Naive thymus-derived CD8-positive, alpha-beta T cell (primary cell): ENCODE data around the gene INPP5A. TPM values are rescaled to one million over a fixed set of nuclear protein-coding genes. Genes with fewer than 3 reads are reported as not detected.

ENCODE experiments used
- ATAC-seq, 2 donors: fragments of 150-1000 bp; cut with Tn5 transposase in 1 of 2; sonication (Bioruptor Pico), chemical (Tn5 transposase) in 1 of 2; 1 replicate in 1 of 2; 2 replicates in 1 of 2; pipeline ENCODE4 v1.10.0; 2021; ENCODE audit warnings: mild to moderate bottlenecking in 2 of 2, moderate library complexity in 2 of 2
- POLR2A ChIA-PET: fragments of 350-600 bp; sonication (Branson Sonifier 250); formaldehyde crosslinking; loops from one replicate; lab custom pipeline; 2021; ENCODE audit warnings: antibody characterized with exemption; lab: Charles Lee
- DNase-seq, 10 donors: peaks; one replicate each; pipeline versions ENCODE4 v3.0.0 to v3.0.0-alpha.2; 2020 to 2022
- H3K27ac Mint-ChIP-seq, 10 donors: one replicate each; pipeline ENCODE4 v1.8.0; 2020 to 2022; ENCODE audit warnings: mild to moderate bottlenecking in 10 of 10, mixed read lengths in 10 of 10, moderate library complexity in 4 of 10, inconsistent platforms in 1 of 10
- H3K27me3 Mint-ChIP-seq, 5 donors: one replicate each; pipeline ENCODE4 v1.8.0; 2021 to 2022; ENCODE audit warnings: mixed read lengths in 5 of 5
- H3K36me3 Mint-ChIP-seq, 3 donors: one replicate each; pipeline ENCODE4 v1.8.0; 2020 to 2022; ENCODE audit warnings: mixed read lengths in 3 of 3, mild to moderate bottlenecking in 2 of 3, inconsistent platforms in 1 of 3
- H3K4me1 Mint-ChIP-seq, 4 donors: one replicate each; pipeline ENCODE4 v1.8.0; 2021 to 2022; ENCODE audit warnings: mixed read lengths in 4 of 4
- H3K4me3 Mint-ChIP-seq, 10 donors: one replicate each; pipeline ENCODE4 v1.8.0; 2020 to 2022; ENCODE audit warnings: mild to moderate bottlenecking in 10 of 10, mixed read lengths in 10 of 10, moderate library complexity in 6 of 10, inconsistent platforms in 1 of 10
- H3K9me3 Mint-ChIP-seq, 9 donors: one replicate each; pipeline ENCODE4 v1.8.0; 2020 to 2022; ENCODE audit warnings: mixed read lengths in 9 of 9, mild to moderate bottlenecking in 3 of 9, inconsistent platforms in 1 of 9, moderate library complexity in 1 of 9
- polyA plus RNA-seq, 3 donors: library from polyadenylated mRNA; unstranded; fragments of 300-500 nt; fragmentation: Illumina TruSeq; gene quantifications; one replicate each; pipeline ENCODE4 v1.2.3, GENCODE V29; 2021
- total RNA-seq, 8 experiments: library from RNA in 2 of 8; stranded (reverse) in 2 of 8; gene quantifications; one replicate each; pipeline ENCODE4 v1.2.3 and lab custom pipeline; 2021 to 2026

The INPP5A gene
- total and polyA plus RNA-seq, 5 experiments from 2014 or later, result 0.51 to 33.7 (median 3.9) TPM

DNA sequence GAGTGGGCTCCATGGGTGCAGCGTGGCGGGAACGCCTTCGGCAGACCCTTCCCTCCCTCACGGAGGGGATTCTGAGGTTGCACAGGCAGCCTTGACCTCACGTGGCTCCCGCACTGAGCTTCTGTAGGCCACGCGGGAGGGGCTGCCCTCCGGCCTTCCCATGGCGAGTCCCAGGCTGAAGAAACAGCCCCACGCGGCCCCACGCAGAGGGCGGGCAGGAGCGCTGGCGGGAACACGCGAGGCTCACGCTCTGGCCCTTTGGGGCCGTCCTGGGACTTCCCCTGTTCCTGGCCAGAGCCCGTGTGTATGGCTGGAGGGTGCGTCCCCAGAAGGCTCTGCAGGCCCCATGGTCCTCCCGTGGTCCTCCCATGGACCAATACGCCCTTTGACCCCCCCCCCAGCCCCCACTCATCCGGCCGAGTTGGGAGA is 270.0 kb downstream of the INPP5A start:
- Mint-ChIP-seq H3K27ac (no peak overlapping the region), H3K9me3 (no peaks in the 10 kb centered on the region), H3K27me3 (peaks cover 0 to 9% (median 7%) of the 10 kb centered on the region in 5 donors), H3K4me1 (peaks cover 0 to 1% (median 0%) of the 10 kb centered on the region in 4 donors), H3K36me3 (no peaks in the 10 kb centered on the region), H3K4me3 (no peak overlapping the region)
- POLR2A ChIA-PET, result no interaction called here
- peak in 2 of 10 donors; percentile 0 to 52 for DNase-seq
- ATAC-seq, result no peak

DNA sequence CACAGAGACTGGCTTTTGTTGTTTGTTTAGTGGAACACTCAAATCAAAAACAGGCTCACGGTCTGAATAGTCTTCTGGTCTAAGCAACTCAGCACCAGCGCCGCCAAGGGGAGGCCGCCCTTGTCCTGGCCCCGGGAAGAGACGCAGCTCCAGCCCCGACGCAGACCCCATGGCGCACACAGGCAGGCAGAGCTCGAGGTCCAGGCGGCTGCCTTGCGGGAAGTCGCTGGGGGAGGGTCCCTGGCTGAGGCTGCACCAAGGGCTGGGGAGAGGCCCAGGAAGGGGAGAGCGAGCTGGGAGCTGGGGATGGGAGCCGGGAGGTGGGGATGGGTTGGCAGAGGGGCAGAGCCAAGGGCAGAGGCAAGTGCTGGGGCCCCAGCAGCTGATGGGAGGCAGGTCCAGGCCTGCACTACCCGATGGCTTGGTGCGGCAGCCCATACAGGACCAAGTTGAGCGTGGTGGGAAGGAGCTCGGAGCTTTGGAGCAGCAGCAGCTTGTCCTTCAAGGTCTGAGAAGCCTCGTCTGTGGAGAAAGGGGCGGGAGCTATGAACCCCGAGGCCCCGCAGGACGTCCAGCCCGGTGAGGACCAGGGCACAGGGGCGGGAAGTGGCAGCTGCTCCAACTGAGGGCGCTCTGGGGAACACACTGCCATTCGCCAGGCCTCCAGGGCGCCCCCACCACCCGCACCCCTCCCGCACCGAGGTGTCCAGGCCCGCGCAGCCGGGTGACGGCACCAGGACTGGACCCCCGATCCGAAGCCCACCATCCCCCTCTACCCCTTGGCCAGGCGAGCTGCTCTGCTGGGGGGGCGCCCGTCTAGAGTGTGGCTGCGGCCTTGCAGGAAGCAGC is 271.0 kb downstream of the INPP5A start:
- no peaks in the 10 kb centered on the region for H3K36me3 Mint-ChIP-seq
- peaks cover 0 to 10% (median 7%) of the 10 kb centered on the region in 5 donors for H3K27me3 Mint-ChIP-seq
- H3K4me1 Mint-ChIP-seq, result no peaks in the 10 kb centered on the region
- POLR2A ChIA-PET, result no interaction called here
- no peak overlapping the region for H3K27ac Mint-ChIP-seq
- no peak overlapping the region for H3K4me3 Mint-ChIP-seq
- no peaks in the 10 kb centered on the region for H3K9me3 Mint-ChIP-seq
- DNase-seq, result peak in 2 of 10 donors; percentile 0 to 60
- no peak for ATAC-seq

DNA sequence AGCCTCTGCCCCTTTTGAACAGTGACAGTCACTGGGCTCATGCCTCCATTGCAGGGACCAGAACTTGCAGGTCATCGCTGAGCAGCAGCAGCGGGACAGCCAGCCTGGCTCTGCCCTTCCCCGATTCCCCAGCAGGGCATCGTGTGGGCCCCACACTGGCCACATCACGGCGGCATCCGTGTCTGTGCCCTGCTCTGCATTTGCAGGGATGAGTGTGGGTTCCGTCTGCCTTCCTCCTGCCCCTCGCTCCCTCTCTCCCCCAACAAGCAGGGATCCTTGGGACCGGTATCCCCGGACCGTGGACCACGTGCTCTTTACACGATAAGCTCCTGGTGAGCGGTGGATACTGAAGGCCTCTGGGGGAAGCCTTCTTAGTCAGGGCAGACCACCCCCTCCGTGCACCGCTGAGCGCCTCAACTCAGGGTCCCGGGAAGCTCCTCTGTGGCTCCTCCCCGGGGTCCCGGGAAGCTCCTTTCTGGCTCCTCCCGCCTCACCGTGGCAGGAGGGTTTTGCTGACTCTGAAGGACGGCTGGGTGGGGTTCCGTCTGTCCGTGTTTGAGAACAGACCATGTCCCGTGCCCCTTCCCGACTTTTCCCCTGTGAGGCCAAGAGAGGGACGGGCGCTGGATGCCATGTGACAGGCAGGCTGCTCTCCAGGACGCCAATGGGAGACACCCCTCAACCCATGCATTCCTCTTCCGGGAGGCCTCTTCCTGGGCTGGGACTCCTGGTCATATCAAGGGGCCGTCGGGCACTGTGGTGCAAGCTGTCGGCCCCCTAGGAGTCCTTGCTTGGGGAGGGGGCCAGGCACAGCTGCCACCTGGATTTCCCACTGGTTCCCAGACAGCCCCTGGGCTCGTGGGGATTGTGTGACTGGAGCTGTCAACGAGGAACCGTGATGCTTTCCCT is 271.9 kb downstream of the INPP5A start:
- H3K9me3 Mint-ChIP-seq, result no peaks in the 10 kb centered on the region
- ATAC-seq, result no peak
- no peak overlapping the region for H3K4me3 Mint-ChIP-seq
- H3K36me3 Mint-ChIP-seq, result no peaks in the 10 kb centered on the region
- H3K4me1 Mint-ChIP-seq, result no peaks in the 10 kb centered on the region
- DNase-seq, result peak in 2 of 10 donors; percentile 0 to 60
- POLR2A ChIA-PET, result no interaction called here
- H3K27ac Mint-ChIP-seq, result peak overlapping the region in 1 of 10 donors; percentile 29
- peaks cover 0 to 17% (median 7%) of the 10 kb centered on the region in 5 donors for H3K27me3 Mint-ChIP-seq

DNA sequence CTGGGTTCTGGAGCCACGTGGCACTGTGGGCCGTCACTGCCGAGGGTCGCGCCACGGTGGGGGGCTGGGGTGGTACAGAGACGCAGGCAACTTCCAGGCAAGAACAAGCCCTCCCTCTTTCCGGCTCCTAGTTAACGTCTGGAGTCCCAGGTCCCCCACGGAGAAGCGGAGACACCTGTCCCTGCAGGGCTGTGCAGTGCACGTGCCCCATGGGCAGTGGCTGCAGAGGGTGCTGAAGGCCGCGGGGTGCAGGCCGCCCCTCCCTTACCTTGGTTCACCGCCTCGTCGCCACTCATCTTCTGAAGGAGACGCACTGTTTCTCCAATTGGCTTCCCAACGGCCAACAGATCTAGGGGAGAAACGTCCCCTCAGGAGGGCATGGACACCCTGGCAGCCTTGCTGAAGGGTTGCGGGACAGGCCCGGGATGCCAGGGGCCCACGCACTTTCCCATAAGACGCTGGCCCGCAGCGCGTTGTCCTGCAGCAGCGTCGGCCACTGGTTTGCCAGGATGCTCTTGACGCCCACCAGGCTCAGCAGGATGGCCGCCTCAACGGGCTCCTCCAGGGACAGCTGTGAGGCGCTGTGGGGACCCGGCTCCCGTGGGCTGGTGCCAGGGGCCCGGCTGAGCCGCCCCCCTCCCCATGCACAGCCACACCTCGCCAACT is 272.7 kb downstream of the INPP5A start:
- Mint-ChIP-seq H3K27me3 (peaks cover 0 to 18% (median 8%) of the 10 kb centered on the region in 5 donors), H3K9me3 (no peaks in the 10 kb centered on the region), H3K4me1 (no peaks in the 10 kb centered on the region), H3K4me3 (no peak overlapping the region), H3K36me3 (no peaks in the 10 kb centered on the region), H3K27ac (no peak overlapping the region)
- ATAC-seq, result no peak
- peak in 2 of 10 donors; percentile 1 to 48 for DNase-seq
- POLR2A ChIA-PET, result no interaction called here

DNA sequence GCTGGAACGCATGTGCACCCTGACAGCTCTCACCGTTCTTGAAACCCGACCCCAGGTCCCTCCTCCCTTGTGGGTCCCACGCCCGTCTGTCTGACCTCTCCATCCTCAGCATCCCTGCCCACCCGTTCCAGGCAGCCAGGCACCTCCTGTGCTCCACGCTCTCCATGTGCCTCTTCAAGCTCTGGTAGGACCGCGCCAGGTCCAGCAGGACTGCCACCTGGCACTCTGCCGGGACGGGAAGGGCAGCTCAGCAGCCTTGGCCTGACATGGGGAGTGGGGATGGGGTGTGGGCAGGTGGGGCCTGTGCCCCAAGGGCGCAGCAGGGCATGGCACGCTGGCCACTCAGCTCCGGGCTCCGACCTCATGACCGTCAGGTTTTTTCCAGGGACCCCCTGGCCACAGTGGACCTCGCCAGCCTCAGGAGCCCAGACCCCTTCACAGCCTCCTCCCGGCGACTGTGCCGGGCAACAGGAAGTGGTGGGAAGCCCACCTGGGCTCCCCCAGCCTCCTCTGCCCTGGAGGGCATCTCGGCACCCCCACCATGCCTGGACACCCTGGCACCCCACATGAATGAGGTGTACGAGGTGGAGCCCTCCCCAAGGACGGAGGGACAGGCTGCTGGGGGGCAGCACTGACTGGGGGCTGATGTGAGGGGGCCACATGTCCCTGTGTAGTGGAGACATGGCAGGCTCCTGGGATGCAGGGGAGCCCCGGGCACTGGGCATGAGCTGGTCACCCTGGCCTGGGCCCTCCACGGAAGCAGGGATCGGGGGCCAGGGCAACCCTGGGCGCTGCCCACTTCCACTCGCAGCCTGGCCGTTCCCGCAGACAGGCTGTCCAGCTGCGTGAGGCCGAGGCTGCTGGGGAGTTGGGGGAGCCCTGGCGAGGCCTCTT is 273.5 kb downstream of the INPP5A start:
- DNase-seq, result peak in 2 of 10 donors; percentile 0 to 43

DNA sequence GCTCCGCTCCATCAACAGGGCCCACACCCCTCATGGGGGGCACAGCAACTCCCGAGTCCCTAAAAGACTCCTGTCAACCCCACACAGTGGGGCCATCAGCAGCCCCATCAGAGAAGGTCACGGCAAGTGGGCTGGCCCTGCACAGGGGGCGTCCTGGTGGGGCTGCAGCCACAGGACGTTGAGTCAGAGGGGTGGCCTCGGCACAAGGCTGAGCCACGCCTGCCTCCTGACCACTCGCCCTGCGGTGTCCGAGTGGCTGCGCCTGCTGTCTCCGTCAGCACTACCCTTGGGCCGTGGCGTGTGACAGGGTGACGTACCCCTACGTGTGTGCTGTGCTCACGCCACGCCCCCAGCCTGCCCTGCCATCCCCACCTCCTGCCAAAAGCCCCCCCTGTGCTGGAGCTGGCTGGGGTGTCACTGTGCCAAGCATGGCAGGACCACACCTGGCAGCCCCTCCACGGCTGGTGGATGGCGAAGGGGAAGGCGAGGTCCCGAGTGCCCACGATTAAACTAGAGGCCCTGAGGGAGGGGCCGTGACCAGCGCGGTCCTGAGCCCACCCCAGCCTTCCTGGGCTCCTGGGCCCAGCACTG is 274.4 kb downstream of the INPP5A start:
- POLR2A ChIA-PET, result no interaction called here
- DNase-seq (peak in 2 of 10 donors; percentile 0 to 51), ATAC-seq (no peak)
- Mint-ChIP-seq H3K27me3 (peaks cover 8 to 35% (median 18%) of the 10 kb centered on the region in 5 donors), H3K27ac (no peak overlapping the region), H3K4me1 (no peaks in the 10 kb centered on the region), H3K36me3 (no peaks in the 10 kb centered on the region), H3K9me3 (no peaks in the 10 kb centered on the region), H3K4me3 (no peak overlapping the region)

More for the DNA sequence above, 273.5 kb downstream of the INPP5A start:
- no peaks in the 10 kb centered on the region for H3K9me3 Mint-ChIP-seq
- no peak overlapping the region for H3K4me3 Mint-ChIP-seq
- no peaks in the 10 kb centered on the region for H3K4me1 Mint-ChIP-seq
- H3K36me3 Mint-ChIP-seq, result no peaks in the 10 kb centered on the region
- ATAC-seq, result no peak
- POLR2A ChIA-PET, result no interaction called here
- H3K27me3 Mint-ChIP-seq, result peaks cover 5 to 26% (median 14%) of the 10 kb centered on the region in 5 donors
- no peak overlapping the region for H3K27ac Mint-ChIP-seq

DNA sequence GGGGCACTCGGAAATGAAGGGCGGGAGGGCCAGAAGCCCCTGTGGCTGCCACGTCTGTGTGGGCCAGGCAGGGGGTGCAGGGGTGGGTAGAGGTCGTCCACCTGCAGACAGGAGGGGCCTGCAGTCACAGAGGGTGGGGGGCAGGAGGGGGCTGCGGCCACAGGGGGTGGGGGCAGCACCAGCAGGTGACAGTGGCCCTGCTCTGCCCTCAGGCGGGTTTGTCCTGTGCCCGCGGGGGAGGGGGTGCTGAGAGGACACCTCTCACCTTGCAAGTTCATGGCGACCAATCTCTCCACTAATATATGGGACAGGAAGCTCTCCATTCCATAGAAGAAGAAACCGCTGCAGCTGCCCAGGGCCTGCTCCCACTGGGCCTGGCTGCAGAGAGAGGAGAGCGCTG is 274.9 kb downstream of the INPP5A start:
- H3K27me3 Mint-ChIP-seq, result peaks cover 8 to 40% (median 24%) of the 10 kb centered on the region in 5 donors
- no peak overlapping the region for H3K27ac Mint-ChIP-seq
- H3K36me3 Mint-ChIP-seq, result no peaks in the 10 kb centered on the region
- H3K4me1 Mint-ChIP-seq, result no peaks in the 10 kb centered on the region
- no peaks in the 10 kb centered on the region for H3K9me3 Mint-ChIP-seq
- POLR2A ChIA-PET, result no interaction called here
- DNase-seq (peak in 1 of 10 donors; percentile 27), ATAC-seq (no peak)
- no peak overlapping the region for H3K4me3 Mint-ChIP-seq

DNA sequence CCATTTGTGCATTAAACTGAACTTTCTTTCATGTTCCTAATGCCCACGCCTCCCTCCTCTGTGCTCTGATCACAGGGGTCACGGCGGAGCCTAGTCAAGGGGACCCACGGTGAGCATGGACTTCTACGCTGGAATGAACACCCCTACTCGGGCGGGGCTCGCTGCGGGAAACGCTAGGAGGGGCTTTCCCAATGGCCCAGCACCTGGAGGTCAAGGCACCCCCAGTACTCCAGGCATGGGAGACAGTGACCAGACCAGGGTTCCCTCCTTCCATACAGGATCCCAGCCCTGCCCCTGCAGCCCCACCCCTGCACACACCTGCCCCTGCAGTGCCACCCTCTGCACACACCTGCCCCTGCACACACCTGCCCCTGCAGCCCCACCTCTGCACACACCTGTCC is 275.4 kb downstream of the INPP5A start:
- POLR2A ChIA-PET, result no interaction called here

DNA sequence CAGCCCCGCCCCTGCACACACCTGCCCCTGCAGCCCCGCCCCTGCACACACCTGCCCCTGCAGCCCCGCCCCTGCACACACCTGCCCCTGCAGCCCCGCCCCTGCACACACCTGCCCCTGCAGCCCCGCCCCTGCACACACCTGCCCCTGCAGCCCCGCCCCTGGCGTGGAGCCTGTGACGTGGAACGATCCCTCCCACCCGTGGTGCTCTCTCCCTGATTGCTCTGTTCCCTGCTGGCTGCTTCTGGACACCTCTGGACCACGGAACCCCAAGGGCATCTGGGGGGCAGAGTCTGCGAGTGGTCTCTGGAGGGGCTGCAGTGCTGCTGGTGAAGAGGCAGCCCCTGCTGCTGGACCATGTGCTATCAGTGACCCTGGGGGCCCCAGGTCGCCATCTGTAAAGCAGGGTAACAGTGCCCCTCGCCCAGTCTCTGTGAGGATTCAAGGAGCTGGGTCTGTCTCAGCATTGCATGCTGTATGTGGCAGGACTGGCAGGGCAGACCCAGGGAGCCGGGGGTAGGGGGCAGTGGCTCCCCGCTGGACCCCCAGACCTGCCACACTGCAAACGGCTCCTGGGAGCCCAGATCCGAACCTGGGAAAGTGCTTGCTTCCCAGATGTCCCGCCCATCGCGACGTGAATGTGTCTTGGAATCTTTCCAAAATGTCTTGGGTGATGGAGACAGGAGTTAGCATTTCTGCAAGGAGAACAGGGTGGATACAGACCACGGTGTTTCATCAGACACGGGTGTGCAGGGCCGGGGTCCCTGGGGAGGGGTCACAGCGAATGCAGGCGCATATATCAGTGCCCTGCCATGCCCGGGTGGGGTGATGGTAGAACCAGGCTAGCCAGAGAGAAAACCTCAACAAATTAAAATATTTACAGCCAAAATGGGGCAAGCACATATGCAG is 276.2 kb downstream of the INPP5A start:
- Mint-ChIP-seq H3K36me3 (no peaks in the 10 kb centered on the region), H3K27ac (peak overlapping the region in 1 of 10 donors; percentile 56), H3K9me3 (no peaks in the 10 kb centered on the region), H3K27me3 (peaks cover 9 to 52% (median 32%) of the 10 kb centered on the region in 5 donors), H3K4me3 (no peak overlapping the region), H3K4me1 (no peaks in the 10 kb centered on the region)
- ATAC-seq (no peak), DNase-seq (peak in 1 of 10 donors; percentile 40)
- POLR2A ChIA-PET, result no interaction called here

More for the DNA sequence above, 275.4 kb downstream of the INPP5A start:
- H3K4me3 Mint-ChIP-seq, result no peak overlapping the region
- no peaks in the 10 kb centered on the region for H3K36me3 Mint-ChIP-seq
- H3K27ac Mint-ChIP-seq, result no peak overlapping the region
- no peaks in the 10 kb centered on the region for H3K4me1 Mint-ChIP-seq
- no peaks in the 10 kb centered on the region for H3K9me3 Mint-ChIP-seq
- H3K27me3 Mint-ChIP-seq, result peaks cover 8 to 45% (median 29%) of the 10 kb centered on the region in 5 donors
- DNase-seq, result peak in 1 of 10 donors; percentile 0
- ATAC-seq, result no peak

DNA sequence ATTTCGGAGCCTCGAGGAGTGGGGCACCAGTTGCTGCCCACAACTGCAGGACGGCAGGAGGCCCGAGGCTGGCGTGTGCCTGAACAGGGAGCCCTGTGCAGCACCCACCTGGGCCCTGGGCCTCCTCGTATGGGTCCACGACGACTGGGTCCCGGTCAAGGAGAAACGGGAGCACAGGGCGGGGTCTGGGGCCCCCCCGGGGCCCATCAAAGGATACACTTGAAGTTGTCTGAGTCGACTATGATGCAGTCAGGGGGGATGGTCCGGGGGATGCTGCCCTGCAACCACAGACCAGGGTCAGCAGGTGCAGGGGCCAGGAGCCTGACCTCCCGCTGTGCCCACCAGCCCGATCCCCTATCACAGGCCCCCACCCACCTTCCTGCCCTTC is 276.9 kb downstream of the INPP5A start:
- DNase-seq (peak in 1 of 10 donors; percentile 55), ATAC-seq (no peak)
- Mint-ChIP-seq H3K4me1 (no peaks in the 10 kb centered on the region), H3K27ac (no peak overlapping the region), H3K36me3 (no peaks in the 10 kb centered on the region), H3K4me3 (no peak overlapping the region), H3K9me3 (no peaks in the 10 kb centered on the region), H3K27me3 (peaks cover 9 to 57% (median 33%) of the 10 kb centered on the region in 5 donors)
- POLR2A ChIA-PET, result no interaction called here
